HG03196 (cell line): ENCODE data around the gene ITSN1.
"Not testable (repeated sequence)": the region's sequence is repeated elsewhere in the genome, so short reads cannot be mapped to it uniquely, and the experiment has no call there.

Experiments
- ATAC-seq: cut with Tn5 transposase; IDR thresholded peaks from one replicate; pipeline ENCODE4 v1.9.1; 2021; ENCODE audit not compliant: unreplicated experiment

The ITSN1 gene

DNA sequence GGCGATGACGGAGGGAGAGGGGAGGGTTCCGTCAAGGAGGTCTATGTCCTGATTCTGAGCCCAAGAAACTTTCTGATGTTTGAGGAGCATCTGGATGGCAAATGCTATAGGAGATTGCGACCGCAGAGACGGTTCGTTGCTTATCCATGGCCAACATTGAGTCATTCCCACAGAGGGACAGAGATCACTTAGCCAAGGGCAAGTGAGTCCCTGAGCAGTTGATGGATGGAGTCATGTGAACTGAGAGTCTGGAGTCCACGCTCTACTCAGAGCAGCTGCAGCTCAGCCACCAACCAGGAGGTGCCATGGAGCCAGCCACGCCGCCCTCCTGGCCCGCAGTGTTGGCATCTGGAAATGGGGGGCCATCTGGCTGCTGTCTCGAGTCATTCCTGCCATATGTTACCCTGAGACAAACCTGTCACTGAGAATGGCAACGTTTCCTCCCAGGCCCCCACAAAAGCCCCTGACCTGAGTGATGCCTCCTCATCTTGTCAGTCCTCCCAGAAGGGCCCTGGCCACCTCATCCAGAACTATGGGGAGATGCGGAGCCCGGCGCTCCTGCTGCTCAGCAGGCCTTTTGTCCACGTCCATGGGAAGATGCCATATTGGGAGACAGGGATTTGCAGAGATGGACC is 214.7 kb downstream of the ITSN1 start:
- ATAC-seq, result no peak

DNA sequence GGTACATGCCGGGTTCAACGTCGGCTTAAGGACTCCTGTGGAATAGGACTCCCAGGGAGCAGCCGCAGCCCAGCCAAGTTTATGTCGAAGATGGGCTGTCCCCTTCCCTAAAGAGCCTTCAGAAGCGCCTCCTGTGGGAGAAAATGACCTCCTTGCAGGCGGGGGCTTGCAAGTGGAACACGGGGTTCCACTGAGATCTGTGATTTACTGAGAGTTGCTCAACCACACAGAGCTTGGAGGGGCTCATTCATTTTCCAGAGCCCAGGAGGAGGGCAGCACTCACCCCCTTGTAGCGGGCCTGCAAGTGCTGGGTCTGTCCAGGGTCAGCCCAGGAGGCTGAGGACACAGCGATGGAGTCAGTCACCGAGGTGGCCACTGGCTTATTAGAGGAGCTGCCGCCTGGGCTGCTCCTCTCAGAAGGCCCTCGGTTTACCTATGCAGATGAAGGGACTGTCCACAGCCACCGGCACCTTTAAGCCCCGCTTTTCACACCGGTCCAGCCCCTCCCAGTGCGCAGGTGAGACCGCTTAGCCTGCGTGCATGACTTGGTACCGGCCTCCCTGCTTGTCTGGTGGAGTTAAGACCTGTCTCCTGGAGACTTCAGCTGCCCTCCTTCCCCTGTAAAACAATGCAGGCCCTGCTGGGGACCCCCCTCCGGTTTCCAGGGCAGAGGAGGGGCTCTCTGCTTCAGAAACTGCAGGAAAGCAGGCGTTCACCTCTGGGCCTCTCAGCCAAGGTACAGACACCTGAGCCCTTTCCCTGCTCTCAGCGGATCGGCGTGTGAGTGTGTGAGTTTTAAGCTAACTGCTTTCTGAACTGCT is 215.8 kb downstream of the ITSN1 start:
- no peak for ATAC-seq

DNA sequence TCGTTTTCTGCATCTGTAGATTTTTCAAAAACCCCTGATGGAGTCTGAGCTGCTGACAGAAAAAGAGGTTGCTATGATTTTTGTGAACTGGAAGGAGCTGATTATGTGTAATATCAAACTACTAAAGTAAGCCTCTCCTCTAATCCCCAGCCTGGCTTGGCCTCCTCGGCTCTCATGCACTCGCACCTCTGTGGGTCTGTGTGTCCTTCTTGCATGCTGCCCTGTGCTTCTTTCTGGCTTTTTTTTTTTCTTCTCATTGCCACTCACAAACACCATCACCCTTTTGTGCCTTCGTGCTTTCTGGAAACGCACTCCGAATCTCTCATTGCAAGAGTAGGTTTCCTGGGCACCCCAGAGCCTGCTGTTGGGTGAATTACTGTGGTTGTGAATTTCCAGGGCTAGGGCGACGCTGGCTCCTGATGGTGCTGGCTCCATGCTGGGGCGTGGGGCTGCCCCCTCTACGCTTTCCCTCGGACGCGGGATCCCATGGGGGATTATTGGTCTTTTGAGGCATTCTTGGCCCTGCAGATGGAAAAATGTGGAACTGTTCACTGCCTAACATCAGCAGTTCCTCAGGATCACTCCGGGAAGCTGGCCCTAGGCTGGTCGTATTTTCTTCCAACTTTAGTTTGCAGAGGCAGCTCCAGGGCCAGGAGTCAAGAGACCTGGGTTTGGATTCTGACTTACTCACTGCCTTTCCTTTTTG is 216.5 kb downstream of the ITSN1 start:
- ATAC-seq, result no peak

DNA sequence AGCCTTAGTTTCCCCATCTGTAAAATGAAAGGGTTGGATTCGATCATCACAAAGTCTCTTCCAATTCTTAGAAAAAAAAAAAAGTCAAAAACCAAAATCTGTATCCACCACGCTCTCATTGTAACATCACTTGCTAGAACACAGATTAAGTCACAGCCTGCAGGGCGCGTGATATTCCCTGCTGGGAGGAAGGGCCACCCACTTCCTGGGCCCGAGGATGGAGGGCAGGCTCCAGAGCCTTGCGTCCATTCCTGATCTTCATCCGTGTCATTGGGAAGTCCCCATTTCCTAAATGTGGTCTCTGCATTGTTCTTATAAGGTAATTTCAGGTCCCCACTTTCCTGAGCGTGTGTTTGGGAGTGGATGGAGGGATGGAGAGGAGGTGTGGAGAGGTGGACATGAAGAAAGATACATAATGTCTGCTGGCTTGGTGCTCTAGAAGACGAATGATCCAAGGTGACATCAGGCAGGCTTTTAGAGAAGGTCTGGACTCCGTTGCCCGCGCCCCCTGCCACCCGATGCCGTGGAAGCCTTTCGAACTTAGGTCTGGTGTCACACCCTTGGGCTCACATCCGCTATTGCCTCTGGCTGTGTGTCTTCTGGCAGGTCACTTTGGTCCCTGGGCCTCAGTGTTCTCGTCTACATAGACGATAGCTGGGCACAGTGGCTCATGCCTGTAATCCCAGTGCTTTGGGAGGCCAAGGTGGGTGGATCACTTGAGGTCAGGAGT is 217.2 kb downstream of the ITSN1 start:
- no peak for ATAC-seq

DNA sequence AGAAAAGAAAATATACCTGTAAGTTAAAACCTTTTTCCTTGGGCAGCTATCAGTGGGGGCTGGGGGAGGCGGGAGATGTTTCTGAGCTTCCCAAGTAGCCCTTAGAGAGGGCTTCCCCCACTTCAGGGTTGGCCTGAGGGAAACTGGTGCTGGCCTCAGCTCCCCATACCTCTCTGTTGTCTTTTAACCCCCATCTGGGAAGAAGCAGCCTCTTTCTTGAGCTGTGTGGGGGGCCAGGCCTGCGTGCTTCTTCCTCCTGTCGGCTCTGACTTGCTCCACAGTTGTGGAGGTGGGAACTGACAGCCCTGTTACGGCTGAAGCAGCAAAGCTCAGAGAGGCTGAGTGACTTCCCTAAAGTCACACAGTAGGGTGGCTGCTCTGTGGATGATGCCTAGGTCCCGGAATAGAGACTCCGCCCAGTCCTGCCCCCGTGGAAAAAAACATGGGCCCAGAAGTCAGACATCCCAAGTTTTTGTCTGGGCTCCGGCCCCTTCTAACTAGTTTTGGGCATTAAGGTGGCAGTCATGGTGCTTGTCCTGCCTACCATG is 218.1 kb downstream of the ITSN1 start:
- no peak for ATAC-seq

DNA sequence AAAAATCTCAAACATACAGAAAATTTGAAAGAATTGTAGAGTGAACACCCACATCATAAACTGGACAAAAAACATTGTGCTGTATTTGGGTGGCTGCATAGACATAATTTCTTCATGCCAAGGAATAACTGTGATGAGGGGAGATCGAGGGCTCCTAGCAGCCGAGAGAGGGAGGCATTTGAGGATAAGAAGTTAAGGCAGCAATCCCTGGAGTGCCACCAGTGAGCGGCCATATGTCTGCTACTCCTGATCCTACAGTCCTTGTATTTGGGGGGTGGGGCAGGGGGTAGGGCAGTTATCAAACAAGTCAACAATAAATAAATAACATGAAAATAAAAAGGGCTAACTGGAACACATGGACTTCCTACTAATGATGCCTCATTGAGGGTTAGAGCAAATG is 218.8 kb downstream of the ITSN1 start:
- no peak for ATAC-seq

DNA sequence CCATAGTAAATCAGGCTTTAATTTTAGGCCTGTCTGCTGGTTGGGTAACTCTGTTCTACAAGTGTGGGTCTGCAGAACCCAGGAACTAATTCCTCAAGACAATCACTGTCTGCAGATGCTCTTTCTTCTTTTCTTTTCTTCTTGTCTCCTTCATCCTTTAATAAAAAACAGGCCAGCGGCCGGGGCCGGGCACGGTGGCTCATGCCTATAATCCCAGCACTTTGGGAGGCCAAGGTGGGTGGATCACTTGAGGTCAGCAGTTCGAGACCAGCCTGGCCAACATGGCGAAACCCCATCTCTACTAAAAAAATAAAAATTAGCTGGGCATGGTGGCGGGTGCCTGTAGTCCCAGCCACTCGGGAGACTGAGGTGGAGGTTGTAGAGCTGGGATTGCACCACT is 220.9 kb downstream of the ITSN1 start:
- ATAC-seq, result not testable (repeated sequence)

DNA sequence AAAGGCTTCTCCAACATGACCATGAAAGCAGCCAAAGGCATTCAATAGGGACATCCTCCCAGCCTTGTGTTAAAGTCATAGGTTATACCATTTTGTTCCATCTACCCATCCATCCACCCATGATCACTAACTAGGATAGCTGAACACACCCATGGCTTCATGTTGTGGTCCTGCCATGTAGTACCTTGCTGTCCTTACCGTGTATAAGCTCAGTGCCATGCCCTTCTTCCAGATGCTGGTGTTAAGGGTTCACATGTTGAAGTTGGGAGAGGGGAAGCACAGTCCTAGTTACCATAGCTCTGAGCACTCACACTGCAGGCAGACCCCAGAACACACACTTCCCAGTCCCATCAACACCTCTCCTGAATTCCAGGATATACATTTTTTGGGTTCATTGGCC is 221.8 kb downstream of the ITSN1 start:
- no peak for ATAC-seq

DNA sequence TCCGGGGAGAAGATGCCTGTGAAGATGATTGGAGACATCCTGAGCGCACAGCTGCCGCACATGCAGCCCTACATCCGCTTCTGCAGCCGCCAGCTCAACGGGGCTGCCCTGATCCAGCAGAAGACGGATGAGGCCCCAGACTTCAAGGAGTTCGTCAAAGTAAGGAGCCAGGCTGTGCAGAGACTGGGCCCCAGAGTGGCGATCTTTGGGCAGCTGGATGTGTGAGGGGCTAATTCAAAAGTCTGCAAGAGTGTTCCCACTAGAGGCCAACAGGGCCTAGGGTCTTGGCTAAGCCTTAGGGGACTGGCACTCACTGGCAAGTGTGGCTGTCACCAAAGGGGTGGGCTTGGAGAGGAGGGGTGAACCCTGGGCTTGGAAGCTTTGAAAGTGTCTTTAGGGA is 222.9 kb downstream of the ITSN1 start:
- ATAC-seq, result no peak

DNA sequence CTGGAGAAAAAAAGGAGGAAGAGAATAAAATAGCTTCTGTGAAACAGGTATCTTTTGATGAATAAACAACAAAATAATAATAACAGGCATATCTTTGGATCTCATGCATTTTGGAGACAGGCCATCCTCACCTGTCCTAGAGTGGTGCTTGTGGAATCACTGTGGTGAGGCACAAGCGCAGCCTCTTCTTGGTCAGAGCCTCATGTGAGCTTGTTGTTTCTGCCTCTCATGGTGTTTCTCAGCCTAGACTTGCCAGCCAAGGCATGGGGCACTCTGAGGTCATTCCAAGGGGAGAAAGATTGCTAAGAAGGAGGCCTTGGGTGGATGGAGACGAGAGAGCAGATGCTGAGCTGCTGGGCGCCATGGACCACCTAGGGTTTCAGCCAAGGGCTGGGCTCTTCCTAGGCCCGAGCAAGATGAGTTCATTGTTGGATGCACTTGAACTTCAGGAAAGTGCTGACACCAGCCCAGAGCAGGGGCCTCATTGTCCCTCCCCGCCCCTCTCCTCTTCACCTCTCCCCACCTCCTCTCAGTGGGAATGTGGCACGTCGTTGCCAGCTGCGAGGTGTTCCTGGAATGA is 223.8 kb downstream of the ITSN1 start:
- no peak for ATAC-seq

DNA sequence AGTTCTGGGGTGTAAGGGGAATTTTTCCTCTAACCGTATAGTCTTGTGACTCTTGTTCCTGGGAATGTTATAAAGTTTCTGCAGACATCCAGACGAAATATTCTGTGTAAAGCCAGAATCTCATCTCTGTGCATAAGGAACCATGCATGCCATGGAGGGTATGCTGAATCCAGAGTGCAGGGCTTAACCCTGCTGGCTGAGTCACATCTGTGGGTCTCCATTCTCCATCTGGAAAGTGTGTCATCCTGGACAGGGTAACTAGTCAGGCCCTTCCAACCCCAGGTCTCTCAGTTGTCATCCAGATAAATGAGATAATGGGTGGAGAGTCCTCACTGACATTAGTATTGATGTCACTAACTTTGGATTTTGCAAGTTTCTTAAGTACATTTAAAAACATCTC is 224.5 kb downstream of the ITSN1 start:
- no peak for ATAC-seq

DNA sequence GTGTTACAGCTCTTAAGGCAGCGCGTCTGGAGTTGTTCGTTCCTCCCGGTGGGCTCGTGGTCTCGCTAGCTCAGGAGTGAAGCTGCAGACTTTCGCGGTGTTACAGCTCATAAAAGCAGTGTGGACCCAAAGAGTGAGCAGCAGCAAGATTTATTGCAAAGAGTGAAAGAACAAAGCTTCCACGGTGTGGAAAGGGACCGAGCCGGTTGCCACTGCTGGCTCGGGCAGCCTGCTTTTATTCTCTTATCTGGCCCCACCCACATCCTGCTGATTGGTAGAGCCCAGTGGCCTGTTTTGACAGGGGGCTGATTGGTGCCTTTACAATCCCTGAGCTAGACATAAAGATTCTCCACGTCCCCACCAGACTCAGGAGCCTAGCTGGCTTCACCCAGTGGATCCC is 225.6 kb downstream of the ITSN1 start:
- ATAC-seq, result not testable (repeated sequence)

DNA sequence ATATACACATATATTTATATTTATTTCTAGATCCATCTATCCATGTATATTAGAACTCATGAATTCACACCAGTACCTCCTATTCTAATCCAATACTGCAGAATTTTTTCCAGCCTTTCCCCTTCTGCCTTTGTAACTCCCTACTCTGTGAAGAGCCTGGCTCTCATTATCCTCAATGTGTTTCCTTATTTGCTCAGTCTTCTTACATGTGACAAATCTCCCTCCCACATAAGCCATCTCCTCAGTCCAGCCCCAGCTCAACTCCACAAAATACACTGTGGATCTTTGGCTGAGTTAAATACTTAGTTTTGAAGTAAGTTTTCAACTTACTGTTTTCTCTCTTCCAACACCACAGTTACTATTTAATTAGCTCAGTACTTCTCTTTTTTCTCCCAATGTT is 227.6 kb downstream of the ITSN1 start:
- ATAC-seq, result no peak

DNA sequence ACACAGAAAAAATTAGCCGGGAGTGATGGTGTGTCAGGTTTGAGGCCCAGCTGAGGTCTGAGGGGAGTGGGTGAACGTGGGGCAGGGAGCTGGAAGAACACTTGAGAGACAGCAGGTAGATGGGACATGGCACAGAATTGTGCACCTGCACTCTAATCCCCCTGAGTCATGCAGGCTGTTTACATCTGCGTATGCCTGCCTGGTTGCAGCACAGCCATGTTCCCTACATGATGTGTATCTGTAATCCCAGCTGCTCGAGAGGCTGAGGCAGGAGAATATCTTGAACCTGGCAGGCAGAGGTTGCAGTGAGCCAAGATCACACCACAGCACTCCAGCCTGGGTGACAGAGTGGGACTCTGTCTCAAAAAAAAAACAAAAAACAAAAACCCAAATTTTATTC is 228.5 kb downstream of the ITSN1 start:
- ATAC-seq, result no peak

DNA sequence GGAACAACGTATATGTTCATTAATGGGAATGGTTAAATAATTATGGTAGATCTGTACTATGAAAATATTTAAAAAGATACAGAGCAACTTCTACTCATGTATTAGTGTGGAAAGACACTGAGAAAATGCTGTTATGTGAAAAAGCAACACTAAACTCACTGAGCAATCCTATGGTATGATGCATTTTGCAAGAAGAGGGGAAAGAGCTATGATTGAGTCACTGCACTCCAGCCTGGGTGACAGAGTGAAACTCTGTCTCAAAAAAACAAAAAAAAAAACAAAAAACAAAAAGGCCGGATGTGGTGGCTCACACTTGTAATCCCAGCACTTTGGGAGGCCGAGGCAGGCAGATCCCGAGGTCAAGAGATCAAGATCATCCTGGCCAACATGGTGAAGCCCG is 228.9 kb downstream of the ITSN1 start:
- no peak for ATAC-seq

DNA sequence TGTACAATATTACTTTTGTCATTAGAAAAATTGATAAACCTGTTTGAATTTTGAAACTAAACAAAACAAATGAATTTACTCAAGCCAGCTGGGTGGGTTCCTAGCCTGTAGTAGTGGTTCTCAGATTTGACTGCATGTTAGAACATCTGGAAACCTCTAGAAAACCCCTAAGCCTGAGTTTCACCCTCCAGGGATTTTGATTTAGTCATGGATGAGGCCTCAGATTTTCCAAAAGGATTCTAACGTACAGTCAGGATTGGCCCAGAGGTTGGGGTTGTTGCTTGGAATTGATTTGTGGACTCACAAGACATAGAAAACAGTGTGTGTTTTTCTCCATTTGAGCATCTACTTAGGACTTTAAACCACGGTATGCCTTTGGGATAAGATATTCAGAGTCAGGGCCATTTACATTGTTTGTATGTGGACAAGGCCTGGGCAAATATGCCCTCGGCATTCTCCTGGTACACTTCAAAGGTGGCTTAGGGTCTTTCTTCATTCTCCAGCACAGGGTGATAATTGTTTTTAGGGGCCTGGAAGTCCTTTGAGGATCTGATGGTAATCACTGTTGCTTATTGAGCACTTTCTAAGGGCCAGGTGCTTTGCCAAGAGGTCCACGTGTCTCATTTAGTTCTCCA is 230.7 kb downstream of the ITSN1 start:
- no peak for ATAC-seq

DNA sequence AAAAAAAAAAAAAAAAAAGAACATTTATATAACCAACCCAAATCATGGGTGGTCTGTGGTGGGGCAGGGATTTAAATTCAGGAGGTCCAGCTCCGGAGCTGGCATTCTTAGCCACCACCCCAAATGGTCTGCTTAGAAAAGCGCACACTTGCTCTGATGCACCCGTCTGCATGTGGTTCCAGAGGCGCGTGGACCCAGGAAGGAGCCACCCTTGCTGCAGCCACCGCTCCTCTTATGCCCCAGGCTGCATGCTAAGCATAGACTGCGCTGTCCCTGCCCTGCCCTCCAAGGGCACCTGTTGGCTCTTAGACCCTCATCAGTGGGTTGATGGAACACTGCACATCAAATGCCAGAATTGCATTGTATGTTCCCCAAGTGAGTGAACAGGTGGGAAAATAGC is 231.9 kb downstream of the ITSN1 start:
- ATAC-seq, result no peak

DNA sequence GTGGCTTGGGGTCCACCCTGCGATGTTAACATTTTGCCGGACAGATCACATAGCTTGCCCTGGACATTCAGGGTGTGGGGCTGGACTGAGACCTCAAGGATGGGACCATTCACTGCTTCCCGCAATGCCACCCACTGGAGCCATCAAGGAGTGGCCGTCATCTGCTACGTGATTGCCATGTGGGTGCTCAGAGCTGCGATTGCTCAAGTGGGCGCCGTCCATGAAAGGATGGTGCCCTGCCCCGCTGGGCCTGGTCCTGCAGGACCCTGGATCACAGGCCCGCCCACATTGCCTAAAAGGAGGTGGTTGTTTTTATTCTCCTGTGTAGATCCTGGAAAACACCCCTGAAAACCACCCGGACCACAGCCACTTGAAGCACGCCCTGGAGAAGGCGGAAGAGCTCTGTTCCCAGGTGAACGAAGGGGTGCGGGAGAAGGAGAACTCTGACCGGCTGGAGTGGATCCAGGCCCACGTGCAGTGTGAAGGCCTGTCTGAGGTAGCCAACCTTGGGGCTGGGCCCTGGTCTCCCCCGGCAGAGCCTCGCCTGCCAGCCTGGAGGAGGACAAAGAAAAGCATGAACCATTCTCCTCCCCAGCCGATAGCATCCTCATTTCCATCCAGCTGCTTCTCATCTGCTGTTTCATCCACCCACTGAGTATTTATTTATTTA is 232.9 kb downstream of the ITSN1 start:
- ATAC-seq, result no peak

DNA sequence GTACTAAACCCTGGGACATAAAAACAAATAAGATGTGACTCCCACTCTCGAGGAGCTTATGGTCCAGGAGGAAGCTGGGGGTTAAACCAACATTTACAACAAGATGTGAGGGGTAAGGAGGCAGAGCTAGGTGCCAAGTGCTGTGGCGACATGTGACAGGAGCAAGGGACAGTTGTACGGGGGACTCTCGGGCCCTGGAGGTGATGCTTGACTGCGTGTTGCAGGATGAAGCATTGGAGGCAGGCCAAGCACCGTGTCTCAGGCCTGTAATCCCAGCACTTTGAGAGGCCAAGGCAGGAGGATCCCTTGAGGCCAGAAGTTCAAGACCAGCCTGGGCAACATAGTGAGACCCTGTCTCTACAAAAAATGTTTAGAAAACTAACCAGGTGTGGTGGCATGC is 236.5 kb downstream of the ITSN1 start:
- ATAC-seq, result no peak

DNA sequence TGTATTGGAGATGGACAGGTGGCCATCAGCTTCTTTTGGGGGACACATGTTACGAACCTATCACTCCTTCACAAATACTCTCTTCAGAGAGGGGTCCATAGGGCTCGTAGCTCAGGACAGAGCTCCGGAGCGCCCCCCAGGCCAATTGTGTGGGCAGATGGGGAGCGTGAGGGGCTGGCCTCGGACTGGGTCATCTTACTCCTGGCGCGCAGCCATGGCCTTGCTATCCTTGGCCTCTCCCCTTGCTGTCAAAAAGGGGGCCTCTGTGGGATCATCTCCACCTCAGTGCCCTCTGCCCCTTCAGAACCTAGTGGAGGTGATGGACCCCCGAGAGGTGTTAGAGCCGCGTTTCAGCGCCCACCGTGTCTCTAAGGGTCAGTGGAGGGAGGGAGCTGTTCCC is 238.3 kb downstream of the ITSN1 start:
- ATAC-seq, result no peak
